Suppressor macrophage (primary cell): ENCODE data around the gene DGKG.
A peak's percentile ranks its signal among the peaks of the same experiment; 100 is the strongest.

ENCODE experiments used
- DNase-seq, 4 experiments: peaks; one replicate each; pipeline ENCODE4 v3.0.0-alpha.2; 2020 to 2022

Gene DGKG

DNA sequence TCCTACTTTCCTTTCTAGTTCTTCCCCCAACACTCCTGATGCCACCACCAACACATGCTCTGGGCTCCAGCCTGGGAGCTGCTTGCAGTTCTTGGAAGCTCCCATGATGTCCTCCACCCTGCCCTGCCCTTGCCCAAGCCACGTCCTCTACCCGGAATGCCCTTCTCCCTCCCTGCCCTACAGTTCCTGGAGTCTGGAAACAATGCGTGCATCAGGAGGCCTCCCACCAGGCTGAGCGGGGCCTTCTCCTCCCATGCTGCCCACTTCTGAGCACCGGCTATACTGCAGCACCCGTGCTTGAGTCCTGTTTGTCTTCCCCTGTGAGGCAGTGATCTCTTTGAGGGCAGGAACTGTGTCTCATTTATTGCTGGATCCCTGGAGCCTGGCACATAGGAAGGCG, 44.6 kb downstream of the DGKG start:
- no peak for DNase-seq

DNA sequence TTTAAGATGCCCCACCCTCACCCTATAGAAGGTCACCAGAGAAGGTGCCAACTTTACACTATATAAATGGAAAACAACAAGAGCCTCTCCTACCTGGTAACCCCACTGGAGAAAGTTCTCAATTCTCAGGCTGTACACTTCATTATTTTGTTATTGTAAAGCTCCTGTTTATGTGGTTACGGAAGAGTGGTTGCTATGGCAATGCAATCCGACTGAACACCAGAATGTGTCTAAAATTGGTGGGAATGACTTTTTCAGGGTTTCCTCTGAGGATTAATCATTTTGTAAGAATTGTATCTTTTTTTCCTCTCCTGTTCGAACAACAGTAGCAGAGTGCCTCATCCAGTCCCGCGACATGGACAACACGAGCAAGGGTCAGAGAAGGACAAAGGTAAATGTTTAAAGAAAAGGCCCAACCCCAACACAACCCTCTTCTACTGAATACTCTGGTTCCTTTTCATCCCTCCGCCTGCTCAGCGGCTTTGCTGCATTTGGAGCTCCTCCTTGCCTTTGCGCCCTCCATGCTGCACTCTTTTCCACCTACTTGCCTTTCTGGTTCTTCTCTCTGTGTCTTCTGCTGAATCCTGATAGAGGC, 45.3 kb downstream of the DGKG start:
- DNase-seq: no peak

DNA sequence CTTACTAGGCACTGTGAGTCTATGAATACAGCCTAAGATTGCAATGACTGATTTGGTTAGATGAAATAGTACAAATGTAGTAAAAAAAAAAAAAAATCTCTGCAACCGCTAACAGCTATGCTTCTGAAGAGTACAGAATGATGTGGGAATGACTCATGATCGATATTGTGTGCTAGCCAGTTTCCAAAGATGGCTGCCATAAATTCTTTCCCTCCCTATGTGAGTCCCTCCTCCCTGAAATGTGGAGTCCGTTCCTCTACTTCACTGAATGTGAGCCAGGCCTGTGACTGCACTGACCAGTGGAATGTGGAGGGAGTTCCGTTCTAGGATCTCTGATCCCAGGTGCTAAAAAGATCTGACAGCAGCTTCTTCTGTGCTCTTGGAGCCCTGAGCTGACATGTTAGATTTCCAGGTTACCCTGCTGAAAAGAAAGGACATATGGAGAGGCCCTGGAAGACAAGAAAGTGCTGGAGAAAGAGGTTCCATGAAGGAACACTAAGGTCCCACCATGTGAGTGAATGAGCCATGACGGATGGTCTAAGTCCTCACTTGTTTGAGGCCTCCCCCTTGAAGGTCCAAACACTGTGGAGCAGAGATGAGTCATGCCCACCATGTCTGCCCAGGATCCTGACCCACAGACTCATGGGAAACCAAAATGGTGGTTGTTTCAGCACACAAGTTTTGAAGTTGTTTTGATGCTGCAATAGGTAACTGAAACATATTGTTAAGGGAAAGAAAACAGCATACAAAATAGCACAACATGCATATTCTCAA, 46.3 kb downstream of the DGKG start:
- no peak for DNase-seq

DNA sequence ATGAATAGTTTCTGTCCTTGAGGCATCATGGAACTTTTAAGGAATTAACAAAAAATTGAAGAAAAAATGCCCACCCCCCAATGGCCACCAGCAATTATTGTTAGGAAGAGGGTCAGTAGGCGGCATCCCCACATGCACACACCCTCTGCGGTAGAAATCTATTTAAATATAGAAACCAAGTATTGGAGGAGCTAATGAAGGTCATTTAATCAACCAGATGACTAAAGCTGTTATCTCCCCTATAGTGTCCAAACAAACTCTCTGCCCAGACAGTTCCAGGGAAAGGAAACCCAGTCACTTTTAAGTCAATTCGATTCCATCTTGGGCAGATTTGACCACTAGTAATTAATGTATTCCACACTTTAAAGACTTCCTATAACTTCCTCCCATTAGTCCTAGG, 47.1 kb downstream of the DGKG start:
- no peak for DNase-seq

DNA sequence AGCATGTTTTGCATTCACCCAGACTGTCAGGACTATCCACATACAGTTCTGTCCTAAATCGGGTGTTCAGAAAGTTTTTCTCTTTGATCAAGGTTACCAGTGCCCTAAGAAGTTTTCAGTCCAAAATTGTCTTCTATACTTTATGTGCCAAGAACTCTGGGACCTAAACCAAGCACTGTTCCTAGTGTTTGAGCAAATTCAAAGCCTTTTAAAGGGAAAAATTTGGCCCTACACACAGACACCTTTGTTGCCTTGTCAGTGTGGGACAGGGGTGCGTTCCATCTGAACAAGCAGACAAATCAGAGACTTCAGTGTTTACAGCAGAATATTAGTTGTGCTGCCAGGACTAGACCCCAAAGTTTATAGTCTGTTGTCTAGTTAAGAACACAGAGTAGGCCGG, 50.6 kb downstream of the DGKG start:
- no peak for DNase-seq

DNA sequence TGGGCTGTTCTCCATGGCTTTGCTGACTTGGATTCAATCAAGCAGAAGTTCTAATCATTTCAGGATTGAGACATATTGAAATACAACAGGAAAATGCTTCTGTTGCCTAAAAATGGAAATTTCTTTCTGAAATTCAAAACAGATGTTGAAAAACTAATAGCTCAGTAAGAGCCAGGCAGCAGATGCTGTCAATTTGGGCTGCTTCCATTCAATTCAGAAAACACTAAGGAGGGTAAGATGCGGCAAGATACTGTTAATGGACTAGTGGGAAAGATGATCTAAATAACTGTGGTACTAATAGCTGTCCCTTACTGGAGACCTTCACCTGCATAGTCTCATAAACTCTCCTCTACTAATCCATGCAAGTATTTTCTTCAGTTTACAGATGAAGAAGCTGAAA, 53.5 kb downstream of the DGKG start:
- DNase-seq: no peak

DNA sequence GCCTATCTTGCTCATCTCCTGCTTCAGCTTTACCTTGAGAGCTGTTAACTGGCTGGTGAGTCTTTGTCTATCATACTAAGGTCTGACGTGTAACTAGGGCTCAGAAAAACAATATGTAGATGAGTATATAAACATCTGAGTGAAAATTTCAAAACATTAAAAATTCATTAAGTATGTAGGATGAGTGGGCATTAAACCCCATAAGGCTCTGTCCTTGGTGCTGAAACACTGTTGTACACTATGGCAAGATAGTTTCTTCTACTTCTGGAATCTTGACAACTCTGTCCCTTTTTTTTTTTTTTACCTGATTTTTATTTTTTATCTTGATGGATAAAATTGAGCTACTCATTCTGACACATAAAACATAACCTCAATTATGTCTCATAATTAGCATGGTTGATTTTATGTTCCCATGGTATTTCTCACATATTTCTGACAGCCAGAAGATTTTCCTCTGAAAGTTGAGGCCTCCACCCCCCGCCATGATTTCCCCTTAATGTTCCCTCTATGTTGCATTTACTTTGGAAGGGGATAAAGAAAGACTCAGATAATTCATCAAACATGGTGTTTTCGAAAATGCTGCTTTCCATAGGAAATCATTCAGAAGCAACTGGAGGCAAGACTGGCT, 54.3 kb downstream of the DGKG start:
- DNase-seq: peak; percentile 46 to 71 (median 50)

DNA sequence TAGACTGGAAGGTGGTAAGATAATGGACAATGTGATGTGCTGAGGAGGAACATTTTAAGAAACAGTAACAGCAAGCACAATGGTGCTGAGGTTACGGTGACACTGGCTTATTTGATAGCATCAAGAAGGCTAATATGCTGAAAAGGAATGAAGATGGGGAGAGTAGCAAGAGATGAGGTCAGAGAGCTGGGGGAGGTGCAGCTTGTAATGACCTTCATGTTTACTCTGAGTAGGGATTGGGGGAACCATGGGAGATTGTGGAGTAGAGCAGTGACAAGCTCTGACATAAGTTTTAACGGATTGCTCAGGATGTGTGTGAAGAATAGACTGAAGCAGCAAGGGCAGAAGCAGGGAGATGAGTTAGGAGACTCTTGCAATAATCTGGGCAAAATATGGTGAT, 56.7 kb downstream of the DGKG start:
- DNase-seq: no peak

DNA sequence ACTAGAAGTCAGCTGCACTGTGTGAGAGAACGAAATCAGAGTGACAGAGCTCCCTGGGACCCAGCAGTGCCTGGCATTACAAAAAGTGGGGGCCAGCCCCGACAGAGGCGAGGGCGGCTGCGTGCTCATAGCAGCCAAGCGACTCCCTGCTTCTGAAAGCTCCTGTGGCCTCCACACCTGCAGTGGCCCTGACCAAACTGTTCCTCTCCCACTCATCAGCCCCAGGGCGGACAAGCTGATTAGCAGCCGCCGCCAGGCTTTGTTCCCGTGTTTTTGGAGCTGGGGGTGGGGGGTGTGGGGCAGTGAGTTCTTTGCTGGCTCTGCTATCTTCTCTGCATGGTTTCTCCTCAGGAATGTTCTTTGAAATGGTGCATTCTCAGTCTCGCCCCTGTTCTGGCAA, 58.1 kb downstream of the DGKG start:
- no peak for DNase-seq

DNA sequence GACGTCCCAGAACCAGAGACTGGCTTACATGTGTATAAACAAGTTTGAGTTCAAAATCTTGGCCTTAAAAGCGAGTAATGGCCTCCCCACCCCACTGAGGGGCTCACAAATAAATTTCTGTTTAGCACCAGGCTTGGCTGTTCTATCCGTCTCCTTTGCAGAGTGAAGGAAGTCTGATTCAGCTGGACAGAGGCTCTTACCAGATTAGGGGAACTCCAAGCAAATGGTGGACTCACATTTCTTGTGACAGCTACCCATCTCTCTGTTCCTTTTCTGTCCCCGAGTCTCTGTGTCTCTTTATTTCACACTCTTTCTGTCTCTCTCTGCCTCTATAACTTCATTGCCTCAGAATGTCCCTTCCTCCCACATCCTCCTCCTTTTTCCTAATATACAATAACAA, 62.7 kb downstream of the DGKG start:
- DNase-seq: peak; percentile 7 to 47 (median 36)

DNA sequence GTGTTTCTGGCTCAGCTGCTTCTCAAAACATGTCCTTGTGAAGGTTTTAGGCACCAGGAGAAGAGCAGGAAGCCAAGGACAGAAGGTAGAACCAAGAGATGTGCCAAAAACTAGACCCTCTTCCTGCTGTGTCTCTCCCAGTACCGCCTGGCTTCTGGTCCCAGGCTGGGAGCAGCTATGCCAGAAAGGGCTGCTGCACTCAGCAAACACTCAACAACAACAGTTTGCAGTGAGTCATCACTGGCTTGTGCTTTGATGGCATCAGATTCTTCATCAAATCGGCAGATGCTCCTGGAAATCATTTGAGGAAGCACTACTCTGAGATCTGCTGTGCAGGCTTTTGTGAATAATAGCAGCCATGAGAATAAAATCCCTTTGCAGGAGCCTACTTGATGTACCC, 63.2 kb downstream of the DGKG start:
- peak; percentile 75 to 89 (median 76) for DNase-seq

DNA sequence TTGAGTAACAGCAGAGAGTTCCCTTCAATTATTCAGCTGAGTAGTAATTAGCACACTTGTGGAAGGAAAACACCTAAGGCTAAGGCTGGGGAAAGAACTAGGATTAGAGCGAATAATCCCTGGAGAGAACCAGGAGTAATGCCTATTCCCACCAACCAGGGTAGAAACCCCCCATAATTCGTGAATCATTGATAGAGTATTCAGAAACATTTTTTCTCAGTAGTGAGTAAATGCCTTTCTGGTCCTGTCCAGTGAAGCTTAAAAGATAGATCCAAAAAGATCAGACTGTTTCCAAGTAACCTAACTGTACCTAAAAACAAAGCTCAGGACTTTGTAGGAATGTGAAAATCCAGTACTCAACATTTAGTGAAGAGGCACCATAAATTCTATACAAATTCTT, 71.2 kb downstream of the DGKG start:
- DNase-seq: no peak

DNA sequence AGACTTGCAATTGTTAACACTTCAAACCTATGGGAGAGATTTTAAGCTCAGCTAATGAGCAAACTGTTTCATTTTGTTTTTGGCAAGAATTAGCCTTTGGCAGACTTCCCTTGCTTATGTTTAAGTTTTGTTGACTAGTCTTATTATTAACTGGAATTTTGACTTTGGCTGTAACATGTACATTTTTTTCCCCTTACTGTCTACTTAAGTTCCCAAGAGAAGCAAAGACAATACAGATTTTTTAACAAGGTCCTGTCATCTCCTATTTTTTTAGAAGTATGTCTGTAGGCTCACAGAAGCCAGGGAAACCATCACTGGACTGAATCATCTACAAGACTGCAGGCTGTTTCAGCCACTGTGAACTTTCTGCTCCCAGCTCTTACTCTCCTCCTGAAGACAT, 74.3 kb downstream of the DGKG start:
- no peak for DNase-seq

DNA sequence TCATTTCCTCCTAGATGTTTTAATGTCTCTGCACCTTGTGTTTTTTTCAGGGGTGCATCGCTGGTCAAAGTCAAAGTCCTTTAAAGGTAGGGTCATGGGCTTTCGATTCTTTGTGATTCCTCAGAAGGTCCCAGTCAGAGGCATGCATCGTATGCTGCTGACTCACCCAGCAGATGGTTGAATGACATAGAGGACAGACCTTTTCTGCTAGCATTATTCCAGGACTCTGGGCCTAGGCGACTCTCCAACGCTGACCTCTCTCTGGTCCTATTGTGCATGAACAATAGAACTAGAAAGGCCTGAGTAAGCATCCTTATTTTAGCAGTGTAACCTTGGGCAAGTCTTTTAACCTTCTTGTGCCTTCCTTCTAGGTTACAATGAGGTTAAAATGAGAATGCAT, 75.9 kb downstream of the DGKG start:
- DNase-seq: no peak

DNA sequence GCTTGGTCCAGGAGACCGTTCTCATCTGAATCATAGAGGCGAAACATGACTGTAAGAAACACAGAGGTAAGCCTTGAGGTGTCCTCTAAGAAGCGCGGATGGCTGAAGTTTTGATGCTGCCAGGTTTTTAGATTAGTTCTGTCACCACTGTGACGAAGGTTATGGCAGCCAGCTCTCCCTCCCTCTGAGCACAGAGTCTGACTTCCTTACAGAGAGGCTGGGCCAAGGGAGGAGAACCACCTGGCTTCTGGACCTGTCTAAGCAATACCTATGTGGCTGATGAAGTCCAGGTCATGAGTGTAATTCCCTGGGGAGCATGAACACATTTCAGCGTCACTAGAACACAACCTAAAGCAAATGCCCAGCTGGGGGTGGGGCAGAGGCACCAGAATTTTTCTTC, 77.4 kb downstream of the DGKG start:
- no peak for DNase-seq

DNA sequence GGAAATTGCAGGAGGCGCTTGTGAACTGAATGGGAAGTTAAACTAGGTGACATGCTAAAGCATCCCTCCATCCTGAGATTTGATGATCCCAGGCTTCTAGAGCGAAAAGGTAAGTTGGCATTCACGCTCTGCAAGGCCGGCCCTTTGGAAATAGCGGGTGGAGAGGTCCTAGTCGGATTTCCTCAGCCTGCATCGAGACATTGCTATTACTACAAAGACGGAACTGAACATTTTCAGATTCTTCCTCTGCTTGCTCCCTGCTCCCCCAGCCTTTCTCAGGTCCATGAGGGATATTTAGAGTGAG, 77.7 kb downstream of the DGKG start:
- DNase-seq: no peak

DNA sequence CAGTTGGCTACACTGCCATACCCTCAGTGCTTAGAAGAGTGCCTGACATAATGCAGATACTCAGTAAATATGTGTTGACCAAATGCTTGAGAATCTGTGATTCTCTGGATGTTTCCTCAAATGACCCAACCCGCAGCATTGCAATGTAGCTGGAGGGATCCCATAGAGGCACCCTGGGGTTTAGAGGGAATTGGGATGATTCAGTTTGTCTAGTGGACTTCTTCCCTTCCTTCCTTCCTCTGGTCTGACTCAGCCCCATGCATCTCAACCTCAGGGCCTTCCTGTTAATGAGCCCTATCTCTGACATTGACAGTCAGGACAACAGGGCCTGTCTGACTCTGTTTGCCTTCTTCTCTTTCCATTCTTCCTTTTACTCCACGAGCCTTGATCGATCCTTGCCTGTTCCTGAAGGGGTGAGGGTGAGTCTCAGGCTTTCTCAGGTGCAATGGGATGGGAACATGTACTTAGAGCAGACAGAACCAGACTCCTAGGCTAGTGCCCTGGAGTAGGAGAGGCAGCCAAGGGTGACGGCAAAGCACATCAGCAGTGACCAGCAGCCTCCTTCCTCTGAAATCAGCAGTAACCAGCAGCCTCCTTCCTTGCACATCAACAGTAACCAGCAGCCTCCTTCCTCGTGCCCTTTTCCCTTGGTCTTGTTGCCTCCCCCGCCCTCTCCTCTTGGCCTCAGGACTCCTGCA, 78.2 kb downstream of the DGKG start:
- DNase-seq: peak; percentile 26 to 60 (median 52)

DNA sequence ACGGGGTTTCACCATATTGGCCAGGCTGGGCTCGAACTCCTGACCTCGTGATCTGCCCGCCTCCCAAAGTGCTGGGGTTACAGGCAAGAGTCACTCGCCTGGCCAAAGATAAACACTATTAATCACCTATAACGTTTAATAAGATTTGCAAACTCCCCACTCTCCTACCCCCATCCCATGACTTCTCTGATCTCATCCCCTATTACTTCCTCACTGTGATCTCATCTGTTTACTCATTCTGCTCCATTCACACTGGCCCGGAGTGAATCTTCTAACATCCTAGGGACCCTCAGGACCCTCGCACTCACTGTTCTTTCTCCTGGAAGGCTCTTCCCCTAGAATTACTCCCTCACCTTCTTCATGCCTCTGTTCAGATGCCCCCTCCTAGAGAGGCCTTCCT, 78.9 kb downstream of the DGKG start:
- DNase-seq: peak in 3 of 4 experiments; percentile 20 to 36 (median 26)

DNA sequence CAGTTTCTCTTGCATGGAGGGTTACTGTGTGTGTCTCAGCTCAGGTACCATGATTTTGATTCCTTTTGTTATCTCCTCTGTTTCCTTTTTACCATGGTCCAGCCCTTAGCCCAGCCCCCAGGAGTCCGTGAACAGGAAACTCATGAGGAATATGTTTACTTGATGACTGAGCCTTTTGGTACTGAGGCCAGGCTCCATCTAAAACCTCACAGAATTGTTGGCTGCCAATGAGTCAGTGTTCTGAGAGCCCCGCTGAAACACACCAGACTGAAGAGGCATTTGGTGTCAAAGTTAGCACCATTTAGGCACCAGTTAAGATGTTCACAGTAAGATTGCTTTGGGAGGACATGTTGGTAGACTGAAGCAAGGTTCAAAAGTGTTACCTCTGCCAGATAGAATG, 80.9 kb downstream of the DGKG start:
- no peak for DNase-seq

DNA sequence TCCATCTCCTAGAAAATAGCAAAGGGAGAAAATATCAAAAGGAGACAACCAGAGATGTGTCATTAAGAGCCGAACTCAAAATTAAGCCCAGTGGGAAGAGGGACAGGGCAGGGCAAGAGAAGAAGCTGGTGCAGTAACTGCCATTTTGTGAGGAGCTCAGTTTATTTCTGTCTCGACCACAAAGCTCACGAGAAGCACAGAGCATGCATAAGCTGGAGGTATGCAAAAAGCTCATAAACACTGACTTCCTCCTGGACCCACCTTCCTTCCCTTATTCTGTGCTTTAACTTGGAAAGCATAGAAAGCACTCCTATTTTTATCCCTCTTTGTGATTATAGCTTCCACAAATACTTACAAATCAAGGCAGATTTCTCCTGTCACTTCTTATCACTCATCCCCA, 81.3 kb downstream of the DGKG start:
- DNase-seq: no peak

DNA sequence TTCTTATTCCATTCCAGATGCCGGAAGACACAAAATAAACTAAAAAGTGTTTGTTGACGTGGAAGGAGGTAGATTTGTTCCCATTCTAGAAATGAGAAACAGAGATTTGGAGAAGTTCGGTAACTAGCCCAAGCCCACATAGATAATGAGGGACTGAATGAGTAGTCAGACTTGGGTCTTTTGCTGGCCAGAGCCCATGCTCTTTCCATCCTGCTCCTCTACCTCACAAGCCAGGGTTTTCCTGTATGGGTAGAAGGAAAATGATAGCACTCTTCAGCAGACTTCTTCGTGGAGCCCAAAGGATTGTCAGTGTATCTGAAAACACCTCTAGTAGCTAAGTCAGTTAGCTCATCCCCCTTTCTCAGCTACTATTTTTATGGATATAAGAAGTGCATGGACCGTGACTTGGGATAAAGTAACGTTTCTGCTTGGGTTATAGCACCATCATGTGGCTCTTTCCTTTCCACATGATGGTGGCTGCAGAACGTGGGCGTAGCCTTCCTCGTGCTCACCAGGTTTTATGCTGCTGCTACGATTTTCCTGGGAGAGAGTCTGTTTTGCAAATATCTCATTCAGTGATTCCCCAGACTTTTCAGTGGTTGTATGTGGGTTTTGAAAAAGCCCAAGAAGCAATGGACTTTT, 84.6 kb downstream of the DGKG start:
- peak; percentile 15 to 49 (median 32) for DNase-seq

DNA sequence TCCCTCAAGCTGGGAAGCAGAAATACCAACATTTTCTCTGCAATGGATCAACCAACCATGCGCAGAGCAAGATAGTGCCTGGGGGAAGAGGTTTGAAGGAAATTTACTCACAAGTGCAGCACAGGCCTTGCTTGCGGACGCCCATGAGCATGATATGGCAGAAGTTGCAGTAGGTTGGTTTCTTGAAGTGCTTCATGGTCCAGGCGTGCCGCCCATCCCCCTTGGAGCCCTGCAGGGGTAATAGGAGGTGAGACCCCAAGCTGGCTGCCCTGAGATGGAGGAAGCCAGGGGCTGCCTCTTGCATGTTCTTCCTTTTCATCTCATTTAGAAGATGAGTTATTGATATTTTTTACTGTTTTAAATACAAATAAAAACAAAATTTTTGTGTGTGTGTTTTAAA, 86.6 kb downstream of the DGKG start:
- DNase-seq: no peak

DNA sequence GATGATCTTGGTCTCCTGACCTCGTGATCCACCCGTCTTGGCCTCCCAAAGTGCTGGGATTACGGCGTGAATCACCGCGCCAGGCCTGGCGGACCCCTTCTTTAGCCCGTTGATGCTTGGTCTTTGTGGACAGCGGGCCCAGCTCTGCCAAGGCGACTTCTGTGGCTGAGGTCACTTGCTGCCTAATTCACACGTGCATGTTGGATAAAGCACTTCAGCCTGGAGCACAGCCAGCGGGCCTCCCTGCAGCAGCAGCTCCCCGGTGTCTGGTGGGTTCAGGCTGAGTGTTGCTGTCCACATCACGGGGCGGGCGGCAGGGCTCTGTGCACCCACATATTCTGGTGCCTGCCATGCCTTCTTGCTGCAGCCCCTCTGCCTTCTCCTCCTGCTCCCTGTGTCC, 88.4 kb downstream of the DGKG start:
- no peak for DNase-seq
